Sciatic nerve (tissue), 2 donors: ENCODE data around the gene UQCRFS1. TPM values are rescaled to one million over a fixed set of nuclear protein-coding genes. Genes with fewer than 3 reads are reported as not detected.

Experiments used
- ATAC-seq: fragments of 200-7000 bp; cut with Tn5 transposase; one replicate; pipeline ENCODE4 v1.9.1; 2020; ENCODE audit warnings: mild to moderate bottlenecking, moderate library complexity
- DNase-seq: peaks from one replicate; pipeline ENCODE4 v3.0.0-alpha.2; 2020; ENCODE audit warnings: low spot score
- intact Hi-C: fragments of 100-400 bp; cut with DNase I; formaldehyde crosslinking; loops from one replicate; pipeline ENCODE4 v1.14.2; 2022
- total RNA-seq: library from RNA; stranded (reverse); fragmentation: NEBNext Ultra II Directional; extraction: Animal tissue kit (Norgen Biotek cat#: 25700); gene quantifications from one replicate; pipeline ENCODE4 v1.2.1, GENCODE V29; 2021
- donor health status: DM: no; HTN: no; CAD: no.
- donor health status: DM: no; HTN: no; CAD: no.

The UQCRFS1 gene
- total RNA-seq, 1 donor from 2014 or later: 14.5 TPM

- DNase-seq (no peak), ATAC-seq (no peak)
- intact Hi-C loops: no loop called here
Measured at GRCh38 chr19:29176981-29177754, 35.8 kb downstream of the UQCRFS1 start.

GRCh38 chr19:29173896-29174295 is 39.1 kb downstream of the UQCRFS1 start:
- no peak for DNase-seq
- intact Hi-C loops: no loop called here
- ATAC-seq: no peak

GRCh38 chr19:29172302-29172701 is 40.6 kb downstream of the UQCRFS1 start:
- DNase-seq: no peak
- intact Hi-C loops: no loop called here
- no peak for ATAC-seq

GRCh38 chr19:29171525-29171924 is 41.4 kb downstream of the UQCRFS1 start:
- DNase-seq (no peak), ATAC-seq (no peak)
- intact Hi-C loops: no loop called here

- no peak for DNase-seq
- ATAC-seq: no peak
- intact Hi-C loops: no loop called here
Measured at GRCh38 chr19:29170554-29170953, 42.4 kb downstream of the UQCRFS1 start.

- DNase-seq: no peak
- intact Hi-C loops: no loop called here
- no peak for ATAC-seq
Measured at GRCh38 chr19:29162694-29163093, 50.3 kb downstream of the UQCRFS1 start.

- intact Hi-C loops: no loop called here
- ATAC-seq (no peak), DNase-seq (no peak)
Measured at GRCh38 chr19:29155683-29156082, 57.3 kb downstream of the UQCRFS1 start.
